Stimulated activated CD8-positive, alpha-beta memory T cell treated with anti-CD3 and anti-CD28 coated beads, Interleukin-7, amount 100 ng/mL, for 1 hour (primary cell): ENCODE data around the gene CRIP1.

Source experiments
- DNase-seq, 2 donors: peaks; one replicate each; pipeline ENCODE4 v3.0.0-alpha.2; 2020; ENCODE audit warnings: low read depth in 2 of 2

Gene CRIP1

GRCh38 chr14:105450864-105451720 lies 35.6 kb upstream of the CRIP1 start:
- no peak for DNase-seq

- DNase-seq, result no peak
These were observed 33.7 kb upstream of the CRIP1 start for GRCh38 chr14:105452963-105453362.

- no peak for DNase-seq
These were observed 32.8 kb upstream of the CRIP1 start for GRCh38 chr14:105453847-105454246.

GRCh38 chr14:105455086-105455640 lies 31.5 kb upstream of the CRIP1 start:
- DNase-seq, result no peak

- no peak for DNase-seq
These were observed 30.7 kb upstream of the CRIP1 start for GRCh38 chr14:105455766-105456660.

- DNase-seq, result no peak
These were observed 29.7 kb upstream of the CRIP1 start for GRCh38 chr14:105456736-105457617.

GRCh38 chr14:105458010-105458409 lies 28.7 kb upstream of the CRIP1 start:
- no peak for DNase-seq

GRCh38 chr14:105458571-105458970 lies 28.1 kb upstream of the CRIP1 start:
- DNase-seq, result no peak

- DNase-seq, result no peak
These were observed 26.6 kb upstream of the CRIP1 start for GRCh38 chr14:105460116-105460515.

- DNase-seq, result no peak
These were observed 26.1 kb upstream of the CRIP1 start for GRCh38 chr14:105460616-105461015.

GRCh38 chr14:105461903-105462302 lies 24.8 kb upstream of the CRIP1 start:
- no peak for DNase-seq

GRCh38 chr14:105464501-105464900 lies 22.2 kb upstream of the CRIP1 start:
- DNase-seq, result no peak

GRCh38 chr14:105465209-105466031 lies 21.3 kb upstream of the CRIP1 start:
- no peak for DNase-seq

- DNase-seq, result no peak
These were observed 20.0 kb upstream of the CRIP1 start for GRCh38 chr14:105466531-105467248.

GRCh38 chr14:105467249-105467941 lies 19.3 kb upstream of the CRIP1 start:
- no peak for DNase-seq

GRCh38 chr14:105467942-105468471 lies 18.7 kb upstream of the CRIP1 start:
- no peak for DNase-seq

- DNase-seq, result no peak
These were observed 18.0 kb upstream of the CRIP1 start for GRCh38 chr14:105468621-105469241.
